H9 (cell line): ENCODE data around the gene RAPGEF6. TPM values are rescaled to one million over a fixed set of nuclear protein-coding genes. Genes with fewer than 3 reads are reported as not detected.

Experiments
- DNase-seq: peaks from one replicate; pipeline ENCODE4 v3.0.0-alpha.2; 2017
- H2AFZ ChIP-seq: one replicate; pipeline ENCODE4 v1.6.1; 2013; ENCODE audit warnings: mild to moderate bottlenecking, low read length, control low read depth, moderate library complexity
- H2AK5ac ChIP-seq: 2 replicates; pipeline ENCODE4 v1.6.1; 2013; ENCODE audit warnings: low read length, control low read depth, mixed read lengths; ENCODE audit not compliant: insufficient read length
- H2BK120ac ChIP-seq: one replicate; pipeline ENCODE4 v1.6.1; 2013; ENCODE audit warnings: low read depth, mild to moderate bottlenecking, low read length, control low read depth, inconsistent platforms; ENCODE audit not compliant: poor library complexity, severe bottlenecking
- H2BK12ac ChIP-seq: 2 replicates; pipeline ENCODE4 v1.6.1; 2013; ENCODE audit warnings: low read length, control low read depth, mixed read lengths, low read depth; ENCODE audit not compliant: insufficient read length
- H2BK15ac ChIP-seq: 2 replicates; pipeline ENCODE4 v1.6.1; 2013; ENCODE audit warnings: low read depth, low read length, control low read depth
- H2BK20ac ChIP-seq: one replicate; pipeline ENCODE4 v1.6.1; 2013; ENCODE audit warnings: low read depth, mild to moderate bottlenecking, low read length, control low read depth, inconsistent platforms; ENCODE audit not compliant: poor library complexity, severe bottlenecking
- H2BK5ac ChIP-seq: 2 replicates; pipeline ENCODE4 v1.6.1; 2013; ENCODE audit warnings: low read length, control low read depth, mixed read lengths; ENCODE audit not compliant: insufficient read length
- H3K14ac ChIP-seq: 2 replicates; pipeline ENCODE4 v1.6.1; 2013; ENCODE audit warnings: low read length, control low read depth; ENCODE audit not compliant: insufficient read depth
- H3K18ac ChIP-seq: 2 replicates; pipeline ENCODE4 v1.6.1; 2013; ENCODE audit warnings: low read depth, mild to moderate bottlenecking, mixed read lengths, low read length, control low read depth; ENCODE audit not compliant: insufficient read length
- H3K23ac ChIP-seq: 2 replicates; pipeline ENCODE4 v1.6.1; 2013; ENCODE audit warnings: low read length, control low read depth, mixed read lengths, low read depth; ENCODE audit not compliant: insufficient read length
- H3K23me2 ChIP-seq: 2 replicates; pipeline ENCODE4 v1.6.1; 2013; ENCODE audit warnings: low read depth, mild to moderate bottlenecking, mixed read lengths, low read length, control low read depth; ENCODE audit not compliant: insufficient read length, poor library complexity, severe bottlenecking
- H3K27ac ChIP-seq: 2 replicates; pipeline ENCODE4 v1.5.1; 2013; ENCODE audit warnings: low read length, control low read depth, mixed read lengths, low read depth; ENCODE audit not compliant: insufficient read length
- H3K27me3 ChIP-seq: 2 replicates; pipeline ENCODE4 v1.6.1; 2013; ENCODE audit warnings: low read length, control low read depth, inconsistent platforms; ENCODE audit not compliant: insufficient read depth
- H3K4ac ChIP-seq: 2 replicates; pipeline ENCODE4 v1.6.1; 2013; ENCODE audit warnings: low read depth, mild to moderate bottlenecking, control low read depth, inconsistent platforms, low read length, moderate library complexity
- H3K4me1 ChIP-seq: 2 replicates; pipeline ENCODE4 v1.6.1; 2013; ENCODE audit warnings: low read length, control low read depth, inconsistent platforms; ENCODE audit not compliant: insufficient read depth
- H3K4me2 ChIP-seq: 2 replicates; pipeline ENCODE4 v1.6.1; 2013; ENCODE audit warnings: low read length, control low read depth, mixed read lengths; ENCODE audit not compliant: insufficient read length, insufficient read depth
- H3K56ac ChIP-seq: 2 replicates; pipeline ENCODE4 v1.6.1; 2013; ENCODE audit warnings: low read depth, mild to moderate bottlenecking, mixed read lengths, low read length, control low read depth; ENCODE audit not compliant: insufficient read length
- H3K79me1 ChIP-seq: 2 replicates; pipeline ENCODE4 v1.6.1; 2013; ENCODE audit warnings: low read depth, mild to moderate bottlenecking, moderate library complexity, low read length, control low read depth, inconsistent platforms; ENCODE audit not compliant: insufficient read depth, poor library complexity, severe bottlenecking
- H3K79me2 ChIP-seq: 2 replicates; pipeline ENCODE4 v1.6.1; 2013; ENCODE audit warnings: low read length, control low read depth, inconsistent platforms; ENCODE audit not compliant: insufficient read depth
- H3K9ac ChIP-seq: 2 replicates; pipeline ENCODE4 v1.6.1; 2013; ENCODE audit warnings: low read length, control low read depth, mixed read lengths; ENCODE audit not compliant: insufficient read length; ENCODE audit errors: extremely low read depth
- H3K9me3 ChIP-seq: one replicate; pipeline ENCODE4 v1.6.1; 2013; ENCODE audit warnings: low read depth, low read length, inconsistent platforms; ENCODE audit not compliant: control insufficient read depth
- H3T11ph ChIP-seq: one replicate; pipeline ENCODE4 v1.6.1; 2013; ENCODE audit warnings: mild to moderate bottlenecking, low read length, control low read depth, inconsistent platforms
- H4K20me1 ChIP-seq: one replicate; pipeline ENCODE4 v1.6.1; 2013; ENCODE audit not compliant: control insufficient read depth, insufficient read length, insufficient read depth
- H4K5ac ChIP-seq: 2 replicates; pipeline ENCODE4 v1.6.1; 2013; ENCODE audit warnings: low read depth, mild to moderate bottlenecking, mixed read lengths, low read length, control low read depth; ENCODE audit not compliant: insufficient read length
- H4K8ac ChIP-seq: replicated peaks from 2 replicates; pipeline ENCODE4 v1.6.1; 2013; ENCODE audit warnings: low read length, control low read depth, mixed read lengths, low read depth; ENCODE audit not compliant: insufficient read length
- H4K91ac ChIP-seq: 2 replicates; pipeline ENCODE4 v1.6.1; 2013; ENCODE audit warnings: low read depth, mild to moderate bottlenecking, moderate library complexity, mixed read lengths, low read length, control low read depth; ENCODE audit not compliant: insufficient read length
- H3K27ac Mint-ChIP-seq, 3 experiments: 2 replicates in 2 of 3; 3 replicates in 1 of 3; pipeline ENCODE4 v1.8.0; 2020 to 2021; ENCODE audit warnings: mixed read lengths in 3 of 3, mild to moderate bottlenecking in 1 of 3, moderate library complexity in 1 of 3
- H3K27me3 Mint-ChIP-seq: 2 replicates; pipeline ENCODE4 v1.8.0; 2021; ENCODE audit warnings: low read depth, mild to moderate bottlenecking, moderate library complexity, mixed read lengths
- H3K36me3 Mint-ChIP-seq, 3 experiments: 2 replicates in 2 of 3; 3 replicates in 1 of 3; pipeline ENCODE4 v1.8.0; 2020 to 2021; ENCODE audit warnings: low read depth in 3 of 3, mixed read lengths in 3 of 3; ENCODE audit not compliant: insufficient read depth in 1 of 3
- H3K4me1 Mint-ChIP-seq, 2 experiments: 2 replicates each; pipeline ENCODE4 v1.8.0; 2020; ENCODE audit warnings: mixed read lengths in 2 of 2
- H3K4me3 Mint-ChIP-seq, 2 experiments: 2 replicates in 1 of 2; 3 replicates in 1 of 2; pipeline ENCODE4 v1.8.0; 2020 to 2021; ENCODE audit warnings: mild to moderate bottlenecking in 2 of 2, mixed read lengths in 2 of 2, moderate library complexity in 1 of 2
- H3K9me3 Mint-ChIP-seq, 2 experiments: 2 replicates in 1 of 2; 3 replicates in 1 of 2; pipeline ENCODE4 v1.8.0; 2020; ENCODE audit warnings: mild to moderate bottlenecking in 2 of 2, mixed read lengths in 2 of 2, moderate library complexity in 1 of 2
- CTCF ChIP-seq: fragments of 200-600 bp; sonication (generic); conservative IDR thresholded peaks from 3 replicates; pipeline ENCODE4 v1.8.0; 2021; ENCODE audit warnings: antibody characterized with exemption, mild to moderate bottlenecking
- WGBS: extraction: QIAGEN DNeasy Blood & Tissue Kit; methylation state at CpG from one replicate; pipeline ENCODE4 v1.1.7; 2013; ENCODE audit warnings: missing lambda C conversion rate, low lambda C conversion rate, mixed read lengths; ENCODE audit not compliant: insufficient read length; ENCODE audit errors: extremely low coverage; 5-methylcytosine and 5-hydroxymethylcytosine counted together
- total RNA-seq: library from RNA; stranded (reverse); gene quantifications from 2 replicates; pipeline ENCODE4 v1.2.1, GENCODE V29; 2021

RAPGEF6 gene
- total RNA-seq, 1 experiment from 2014 or later, result 19.7 TPM

DNA sequence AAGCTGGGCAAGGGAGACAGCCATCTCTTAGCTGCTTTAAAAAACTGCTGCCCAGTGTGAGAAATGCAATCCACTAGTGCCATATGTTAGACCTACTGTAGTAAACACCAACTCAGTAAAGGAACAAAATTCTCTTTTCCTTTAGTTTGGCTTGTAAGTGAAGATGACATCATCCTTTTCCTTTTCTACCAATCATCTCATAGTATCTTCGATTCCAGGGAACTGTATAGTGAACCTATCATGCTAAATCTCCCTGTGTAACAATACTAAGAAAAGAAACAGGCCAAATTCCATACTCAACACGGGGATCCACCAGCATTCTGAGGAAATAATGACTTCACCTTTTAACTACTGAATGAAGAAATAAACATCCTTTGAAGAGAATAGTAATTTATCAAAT lies 100.1 kb downstream of the RAPGEF6 start:
- H3K56ac ChIP-seq, result no peak overlapping the region
- H3K4ac ChIP-seq, result no peak overlapping the region
- H2BK12ac ChIP-seq, result no peak overlapping the region
- DNase-seq, result no peak
- H2BK5ac ChIP-seq, result no peak overlapping the region
- no peak overlapping the region for H4K5ac ChIP-seq
- H3K4me3 Mint-ChIP-seq, result no peak overlapping the region
- H2AK5ac ChIP-seq, result no peak overlapping the region
- no peaks in the 10 kb centered on the region for H3K79me2 ChIP-seq
- no peaks in the 10 kb centered on the region for H4K20me1 ChIP-seq
- H2AFZ ChIP-seq, result no peak overlapping the region
- WGBS, result no CpG with 5 or more reads among the region's 2 CpGs
- H3K9me3 ChIP-seq, result no peaks in the 10 kb centered on the region
- no peak overlapping the region for H2BK120ac ChIP-seq
- TF ChIP-seq CTCF, result no peak
- H2BK20ac ChIP-seq, result no peak overlapping the region
- H3K36me3 Mint-ChIP-seq, result peaks cover 0 to 2% (median 0%) of the 10 kb centered on the region in 3 experiments; a peak in 1 of 7 replicates
- H3K9me3 Mint-ChIP-seq, result no peaks in the 10 kb centered on the region
- H3K27ac Mint-ChIP-seq, result peak overlapping the region in 1 of 3 experiments; percentile 8; a peak in 2 of 7 replicates
- H3K23me2 ChIP-seq, result no peaks in the 10 kb centered on the region
- H3T11ph ChIP-seq, result no peak overlapping the region
- H3K18ac ChIP-seq, result no peak overlapping the region
- no peaks in the 10 kb centered on the region for H3K27me3 ChIP-seq
- no peak overlapping the region for H3K9ac ChIP-seq
- no peak overlapping the region for H4K8ac ChIP-seq
- 0 out of 2 replicates have a peak, but pooled peaks cover 1% of the 10 kb centered on the region for H3K4me1 ChIP-seq
- no peak overlapping the region for H3K23ac ChIP-seq
- H3K27me3 Mint-ChIP-seq, result no peaks in the 10 kb centered on the region
- no peak overlapping the region for H3K4me2 ChIP-seq
- H3K79me1 ChIP-seq, result no peaks in the 10 kb centered on the region
- H3K27ac ChIP-seq, result no peak overlapping the region
- H2BK15ac ChIP-seq, result no peak overlapping the region
- peaks cover 4 to 5% of the 10 kb centered on the region in 2 experiments; a peak in 3 of 4 replicates for H3K4me1 Mint-ChIP-seq
- no peak overlapping the region for H3K14ac ChIP-seq
- H4K91ac ChIP-seq, result no peak overlapping the region
